ENCODE measurements around the gene DGKI. TPM values are rescaled to one million over a fixed set of nuclear protein-coding genes. Genes with fewer than 3 reads are reported as not detected.

The DGKI gene
- total RNA-seq, 2 experiments from 2014 or later, result 0.46 TPM; not detected in 1

DNA sequence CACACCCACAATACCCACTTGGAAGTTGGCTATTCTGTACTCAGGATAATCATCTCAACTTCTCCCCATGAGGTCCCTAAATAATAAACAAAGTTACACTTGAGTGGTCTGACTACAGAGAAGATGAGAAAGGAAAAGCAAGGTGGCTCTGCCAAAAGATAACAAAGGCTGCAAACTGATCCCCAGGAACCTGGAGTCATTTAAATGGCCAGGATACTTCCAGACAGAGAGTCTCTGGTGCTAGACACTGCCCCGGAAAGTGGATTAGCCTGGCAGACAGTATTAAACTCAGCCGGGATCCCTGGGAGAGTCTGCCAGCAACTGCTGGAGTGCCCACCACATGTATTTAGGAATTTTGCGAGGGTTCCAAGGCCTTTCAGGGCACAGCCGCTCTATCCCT, 93.7 kb downstream of the DGKI start:
- H3K4me3 ChIP-seq (ENCODE audit: low read depth, low read length, poor library complexity, severe bottlenecking), result no peak overlapping the region
- intact Hi-C loops (cut with micrococcal nuclease; ENCODE audit: unreplicated experiment), result no loop called here
- POLR2A ChIA-PET, result no interaction called here
- no peak overlapping the region for H2AFZ ChIP-seq (ENCODE audit: low read length)
- no peaks in the 10 kb centered on the region for H3K4me1 ChIP-seq (ENCODE audit: insufficient read depth, low read length, poor library complexity, severe bottlenecking)
- no peak for DNase-seq (ENCODE audit: low spot score)
- TF ChIP-seq EZH2phosphoT487 (IDR thresholded peaks at IDR 0.05; ENCODE audit: borderline replicate concordance, low read depth, low read length), result no peak
- TF ChIP-seq, protein P1, sequence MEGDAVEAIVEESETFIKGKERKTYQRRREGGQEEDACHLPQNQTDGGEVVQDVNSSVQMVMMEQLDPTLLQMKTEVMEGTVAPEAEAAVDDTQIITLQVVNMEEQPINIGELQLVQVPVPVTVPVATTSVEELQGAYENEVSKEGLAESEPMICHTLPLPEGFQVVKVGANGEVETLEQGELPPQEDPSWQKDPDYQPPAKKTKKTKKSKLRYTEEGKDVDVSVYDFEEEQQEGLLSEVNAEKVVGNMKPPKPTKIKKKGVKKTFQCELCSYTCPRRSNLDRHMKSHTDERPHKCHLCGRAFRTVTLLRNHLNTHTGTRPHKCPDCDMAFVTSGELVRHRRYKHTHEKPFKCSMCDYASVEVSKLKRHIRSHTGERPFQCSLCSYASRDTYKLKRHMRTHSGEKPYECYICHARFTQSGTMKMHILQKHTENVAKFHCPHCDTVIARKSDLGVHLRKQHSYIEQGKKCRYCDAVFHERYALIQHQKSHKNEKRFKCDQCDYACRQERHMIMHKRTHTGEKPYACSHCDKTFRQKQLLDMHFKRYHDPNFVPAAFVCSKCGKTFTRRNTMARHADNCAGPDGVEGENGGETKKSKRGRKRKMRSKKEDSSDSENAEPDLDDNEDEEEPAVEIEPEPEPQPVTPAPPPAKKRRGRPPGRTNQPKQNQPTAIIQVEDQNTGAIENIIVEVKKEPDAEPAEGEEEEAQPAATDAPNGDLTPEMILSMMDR (conservative IDR thresholded peaks at IDR 0.05; ENCODE audit: low read length), result no peak
- CTCF ChIA-PET (ENCODE audit: unreplicated experiment), result no interaction called here
- H3K36me3 ChIP-seq (ENCODE audit: insufficient read depth, low read length), result no peaks in the 10 kb centered on the region
- H3K9me3 ChIP-seq (ENCODE audit: low read length), result no peaks in the 10 kb centered on the region
- H3K79me2 ChIP-seq (ENCODE audit: insufficient read depth, low read depth, low read length), result no peaks in the 10 kb centered on the region
- no peak overlapping the region for H3K4me2 ChIP-seq (ENCODE audit: low read length)
- no peak overlapping the region for H3K27ac ChIP-seq (ENCODE audit: low read depth, low read length, poor library complexity, severe bottlenecking)
- H4K20me1 ChIP-seq (ENCODE audit: insufficient read depth, low read length), result no peaks in the 10 kb centered on the region
- H3K9me2 ChIP-seq (ENCODE audit: insufficient read depth, low read length), result no peaks in the 10 kb centered on the region
- no TSS peak for BruUV-seq (replicated peaks)

DNA sequence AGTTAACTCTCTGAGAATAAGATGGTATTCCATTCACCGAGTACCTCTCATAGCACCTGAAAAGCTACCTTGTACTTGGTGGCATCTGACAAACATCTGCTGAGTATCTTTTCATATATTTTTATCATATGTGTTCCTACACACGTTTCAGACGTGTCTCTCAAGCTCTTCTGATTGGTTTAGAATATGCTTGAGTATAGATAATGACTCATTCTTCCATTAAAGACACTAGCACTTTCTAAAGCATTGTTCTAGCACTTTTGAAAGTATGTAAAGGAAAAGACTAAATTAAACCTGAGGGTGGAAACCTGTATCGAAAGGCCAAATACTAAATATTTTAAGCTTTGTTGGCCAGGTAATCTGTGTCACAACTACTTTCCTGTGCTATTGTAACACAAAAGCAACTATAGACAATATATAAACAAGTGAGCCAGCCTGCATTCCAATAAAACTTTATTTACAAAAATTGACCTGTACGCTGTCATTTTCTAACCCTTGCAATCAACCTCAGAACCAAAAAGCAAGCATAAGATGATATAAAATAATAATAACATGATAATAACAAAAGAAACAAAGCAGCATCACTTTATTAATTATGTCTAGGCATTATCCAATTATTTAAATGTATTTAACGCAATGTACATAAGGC, 95.3 kb downstream of the DGKI start:
- no peak for DNase-seq (ENCODE audit: low spot score)
- Histone ChIP-seq H3K9me2 (ENCODE audit: insufficient read depth, low read length) (no peaks in the 10 kb centered on the region), H3K4me1 (ENCODE audit: insufficient read depth, low read length, poor library complexity, severe bottlenecking) (no peaks in the 10 kb centered on the region), H4K20me1 (ENCODE audit: insufficient read depth, low read length) (no peaks in the 10 kb centered on the region), H3K4me3 (ENCODE audit: low read depth, low read length, poor library complexity, severe bottlenecking) (no peak overlapping the region), H3K4me2 (ENCODE audit: low read length) (no peak overlapping the region), H3K27ac (ENCODE audit: low read depth, low read length, poor library complexity, severe bottlenecking) (no peak overlapping the region), H3K9me3 (ENCODE audit: low read length) (no peaks in the 10 kb centered on the region), H3K36me3 (ENCODE audit: insufficient read depth, low read length) (no peaks in the 10 kb centered on the region), H3K79me2 (ENCODE audit: insufficient read depth, low read depth, low read length) (no peaks in the 10 kb centered on the region), H2AFZ (ENCODE audit: low read length) (no peak overlapping the region)
- BruUV-seq (replicated peaks), result no TSS peak
- intact Hi-C loops (cut with micrococcal nuclease; ENCODE audit: unreplicated experiment), result no loop called here
- TF ChIP-seq, protein P1 (conservative IDR thresholded peaks at IDR 0.05; ENCODE audit: low read length), result no peak
- no peak for TF ChIP-seq EZH2phosphoT487 (IDR thresholded peaks at IDR 0.05; ENCODE audit: borderline replicate concordance, low read depth, low read length)
- ChIA-PET POLR2A (no interaction called here), CTCF (ENCODE audit: unreplicated experiment) (no interaction called here)

DNA sequence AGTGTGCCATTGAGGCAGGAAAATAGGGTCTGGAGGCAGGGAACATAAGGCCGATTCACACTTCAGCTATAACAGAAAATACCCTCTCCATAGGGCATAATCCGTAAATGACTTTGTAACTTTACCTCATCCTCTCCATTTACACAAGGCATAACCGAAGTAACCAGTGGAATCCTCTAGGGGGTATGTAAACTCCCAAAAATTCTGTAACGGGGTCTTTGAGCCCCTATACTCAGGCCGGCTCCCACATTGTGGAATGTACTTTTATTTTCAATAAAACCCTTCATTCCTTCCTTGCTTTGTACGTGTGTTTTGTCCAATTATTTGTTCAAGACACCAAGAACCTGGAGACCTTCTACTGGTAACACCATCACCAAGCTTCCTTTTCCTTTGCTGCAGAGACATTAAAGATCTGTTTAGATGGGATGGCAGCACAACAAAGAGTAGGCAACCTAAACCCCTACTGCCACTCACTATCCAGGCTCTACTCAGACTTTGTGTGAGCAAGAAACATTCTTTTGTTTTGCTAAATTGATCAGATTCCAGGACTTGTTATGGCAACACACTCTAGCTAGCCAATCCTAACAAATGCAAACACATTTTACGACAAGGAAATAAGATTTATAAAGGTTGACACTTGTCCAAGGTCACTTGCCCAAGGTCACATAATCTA, 99.3 kb downstream of the DGKI start:
- H3K4me1 ChIP-seq (ENCODE audit: insufficient read depth, low read length, poor library complexity, severe bottlenecking), result no peaks in the 10 kb centered on the region
- no peaks in the 10 kb centered on the region for H3K9me2 ChIP-seq (ENCODE audit: insufficient read depth, low read length)
- H3K4me2 ChIP-seq (ENCODE audit: low read length), result no peak overlapping the region
- no peaks in the 10 kb centered on the region for H3K9me3 ChIP-seq (ENCODE audit: low read length)
- no peak overlapping the region for H3K4me3 ChIP-seq (ENCODE audit: low read depth, low read length, poor library complexity, severe bottlenecking)
- ChIA-PET CTCF (ENCODE audit: unreplicated experiment) (no interaction called here), POLR2A (interaction anchor here (0.6 to 1.3 kb wide), 3 partner anchors 10 to 888 kb away, joined by 3 to 5 read pairs (median 4); no protein-coding TSS in a partner anchor)
- intact Hi-C loops (cut with micrococcal nuclease; ENCODE audit: unreplicated experiment), result no loop called here
- no peaks in the 10 kb centered on the region for H4K20me1 ChIP-seq (ENCODE audit: insufficient read depth, low read length)
- TF ChIP-seq, protein P1 (conservative IDR thresholded peaks at IDR 0.05; ENCODE audit: low read length), result no peak
- no peak for TF ChIP-seq EZH2phosphoT487 (IDR thresholded peaks at IDR 0.05; ENCODE audit: borderline replicate concordance, low read depth, low read length)
- H2AFZ ChIP-seq (ENCODE audit: low read length), result no peak overlapping the region
- BruUV-seq (replicated peaks), result no TSS peak
- no peak for DNase-seq (ENCODE audit: low spot score)
- H3K79me2 ChIP-seq (ENCODE audit: insufficient read depth, low read depth, low read length), result no peaks in the 10 kb centered on the region
- H3K36me3 ChIP-seq (ENCODE audit: insufficient read depth, low read length), result no peaks in the 10 kb centered on the region
- no peak overlapping the region for H3K27ac ChIP-seq (ENCODE audit: low read depth, low read length, poor library complexity, severe bottlenecking)
